ENCODE results near the gene KCNK1.

KCNK1 gene

GRCh38 chr1:233640179-233640578 is 26.3 kb downstream of the KCNK1 start:
- no peak for DNase-seq

- DNase-seq: no peak
Measured at GRCh38 chr1:233641029-233641428, 27.1 kb downstream of the KCNK1 start.

- DNase-seq: no peak
Measured at GRCh38 chr1:233647073-233647472, 33.2 kb downstream of the KCNK1 start.

GRCh38 chr1:233647636-233648035 is 33.7 kb downstream of the KCNK1 start:
- DNase-seq: no peak

GRCh38 chr1:233651061-233651460 is 37.2 kb downstream of the KCNK1 start:
- DNase-seq: no peak

- DNase-seq: no peak
Measured at GRCh38 chr1:233651563-233652233, 37.8 kb downstream of the KCNK1 start.

GRCh38 chr1:233652526-233652925 is 38.6 kb downstream of the KCNK1 start:
- no peak for DNase-seq

- DNase-seq: no peak
Measured at GRCh38 chr1:233654658-233655280, 40.9 kb downstream of the KCNK1 start.

GRCh38 chr1:233655301-233655740 is 41.4 kb downstream of the KCNK1 start:
- DNase-seq: no peak

- DNase-seq: no peak
Measured at GRCh38 chr1:233656032-233656635, 42.2 kb downstream of the KCNK1 start.

- no peak for DNase-seq
Measured at GRCh38 chr1:233656687-233657086, 42.8 kb downstream of the KCNK1 start.

- no peak for DNase-seq
Measured at GRCh38 chr1:233657466-233657865, 43.6 kb downstream of the KCNK1 start.

GRCh38 chr1:233659495-233659894 is 45.6 kb downstream of the KCNK1 start:
- DNase-seq: no peak

GRCh38 chr1:233661376-233662159 is 47.7 kb downstream of the KCNK1 start:
- no peak for DNase-seq

GRCh38 chr1:233662575-233663304 is 48.8 kb downstream of the KCNK1 start:
- DNase-seq: no peak

GRCh38 chr1:233664253-233664652 is 50.3 kb downstream of the KCNK1 start:
- no peak for DNase-seq

- no peak for DNase-seq
Measured at GRCh38 chr1:233664804-233665574, 51.1 kb downstream of the KCNK1 start.

- DNase-seq: no peak
Measured at GRCh38 chr1:233665575-233666270, 51.8 kb downstream of the KCNK1 start.

- DNase-seq: no peak
Measured at GRCh38 chr1:233667741-233668140, 53.8 kb downstream of the KCNK1 start.

GRCh38 chr1:233668146-233668724 is 54.3 kb downstream of the KCNK1 start:
- no peak for DNase-seq
